ENCODE results near the gene EML1.
"Not testable (repeated sequence)": the region's sequence is repeated elsewhere in the genome, so short reads cannot be mapped to it uniquely, and the experiment has no call there.

EML1 gene

DNA sequence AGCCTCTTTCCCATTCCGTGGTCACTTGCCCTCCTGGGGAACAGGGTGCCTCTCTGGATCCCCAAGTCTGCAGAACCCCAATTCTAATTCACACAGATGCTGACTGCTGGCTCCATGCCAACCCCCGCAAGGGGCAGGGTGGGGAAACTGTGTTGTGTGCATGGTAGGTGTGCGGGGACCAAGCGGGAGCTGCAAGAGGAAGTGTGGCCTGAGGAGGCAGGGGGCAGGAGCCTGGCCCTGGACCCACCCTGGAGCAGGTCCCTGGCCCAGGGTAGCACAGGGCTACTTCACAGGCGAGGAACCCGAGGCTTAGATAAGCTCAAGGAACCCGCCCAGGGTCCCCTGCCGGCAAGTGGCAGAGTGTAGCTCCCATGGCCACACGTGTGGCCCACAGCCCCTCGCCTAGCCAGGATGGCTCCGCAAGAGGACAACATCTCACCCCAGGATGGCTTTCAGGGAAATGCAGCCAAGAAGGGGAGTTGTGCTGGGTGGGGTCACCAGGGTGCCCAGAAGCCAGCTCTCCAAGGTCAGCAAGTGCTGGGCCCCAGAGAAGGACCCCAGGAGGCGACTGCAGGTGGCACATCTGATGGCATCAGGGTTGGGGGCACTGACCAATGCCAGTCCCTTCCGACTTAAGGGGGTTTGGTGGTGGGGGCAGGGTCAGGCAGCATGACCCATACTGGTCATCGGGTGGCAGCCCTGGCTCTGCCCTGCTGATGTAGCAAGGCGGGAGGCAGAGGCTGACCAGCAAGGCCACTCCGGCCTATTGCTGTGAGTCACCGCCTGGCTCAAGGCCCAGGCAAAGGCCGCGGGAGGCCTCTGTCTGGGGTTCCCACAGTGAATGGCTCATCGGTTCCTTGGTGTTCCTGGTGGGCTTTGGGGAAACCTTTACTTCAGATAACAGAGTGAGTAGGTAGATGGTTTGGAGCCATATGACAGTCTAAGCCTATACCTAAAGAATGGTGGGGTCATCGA lies 37.3 kb upstream of the EML1 start:
- DNase-seq (ENCODE audit: low read depth, low spot score), result no peak

DNA sequence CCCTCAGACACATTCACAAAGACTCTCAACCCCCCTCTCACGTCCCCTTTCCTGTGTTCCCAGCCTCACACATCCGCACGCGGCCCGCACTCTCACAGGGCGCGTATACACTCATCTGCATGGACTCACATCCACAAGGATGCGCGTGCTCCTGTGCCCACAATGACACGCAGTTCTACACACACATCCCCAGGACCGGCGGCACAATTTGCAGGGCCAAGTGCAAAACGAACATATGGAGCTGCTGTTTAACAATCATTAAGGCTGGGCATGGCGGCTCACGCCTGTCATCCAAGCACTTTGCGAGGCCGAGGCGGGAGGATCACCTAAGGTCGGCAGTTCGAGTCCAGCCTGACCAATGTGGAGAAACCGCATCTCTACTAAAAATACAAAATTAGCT lies 36.4 kb upstream of the EML1 start:
- no peak for DNase-seq (ENCODE audit: low read depth, low spot score)

DNA sequence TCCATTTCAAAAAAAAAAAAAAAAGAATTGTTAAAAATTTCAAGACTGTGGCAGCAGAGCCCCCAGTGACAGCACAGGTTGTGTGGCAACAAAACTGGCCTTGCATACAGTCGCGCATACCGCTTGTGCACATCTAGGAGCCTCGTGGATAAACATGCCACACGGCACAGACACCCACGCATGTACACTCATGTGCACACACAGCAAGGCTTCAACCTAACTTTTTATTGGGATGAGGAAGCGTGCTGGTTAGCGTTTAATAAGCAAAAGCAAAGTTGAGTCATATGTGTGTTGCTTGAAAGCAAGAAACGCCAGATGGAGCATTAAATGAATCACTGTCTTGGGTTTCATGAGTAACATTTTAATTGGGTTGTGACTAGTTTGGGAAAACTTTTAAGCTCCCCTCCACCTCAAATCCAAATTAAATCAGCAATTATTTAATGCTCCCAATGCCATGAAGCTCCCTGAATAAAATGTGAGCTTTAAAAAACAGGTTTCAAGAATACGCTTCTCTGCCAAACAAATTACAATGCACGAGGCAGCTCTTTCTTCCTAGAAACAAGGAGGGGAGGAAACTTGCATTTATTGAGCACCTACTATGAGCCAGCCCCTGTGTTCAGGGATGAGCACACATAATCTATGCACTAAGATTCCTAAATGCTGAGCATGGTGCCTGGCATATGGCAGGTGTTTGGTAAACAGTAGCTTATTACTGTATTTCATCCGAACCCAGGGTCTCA lies 35.7 kb upstream of the EML1 start:
- DNase-seq (ENCODE audit: low read depth, low spot score), result no peak

DNA sequence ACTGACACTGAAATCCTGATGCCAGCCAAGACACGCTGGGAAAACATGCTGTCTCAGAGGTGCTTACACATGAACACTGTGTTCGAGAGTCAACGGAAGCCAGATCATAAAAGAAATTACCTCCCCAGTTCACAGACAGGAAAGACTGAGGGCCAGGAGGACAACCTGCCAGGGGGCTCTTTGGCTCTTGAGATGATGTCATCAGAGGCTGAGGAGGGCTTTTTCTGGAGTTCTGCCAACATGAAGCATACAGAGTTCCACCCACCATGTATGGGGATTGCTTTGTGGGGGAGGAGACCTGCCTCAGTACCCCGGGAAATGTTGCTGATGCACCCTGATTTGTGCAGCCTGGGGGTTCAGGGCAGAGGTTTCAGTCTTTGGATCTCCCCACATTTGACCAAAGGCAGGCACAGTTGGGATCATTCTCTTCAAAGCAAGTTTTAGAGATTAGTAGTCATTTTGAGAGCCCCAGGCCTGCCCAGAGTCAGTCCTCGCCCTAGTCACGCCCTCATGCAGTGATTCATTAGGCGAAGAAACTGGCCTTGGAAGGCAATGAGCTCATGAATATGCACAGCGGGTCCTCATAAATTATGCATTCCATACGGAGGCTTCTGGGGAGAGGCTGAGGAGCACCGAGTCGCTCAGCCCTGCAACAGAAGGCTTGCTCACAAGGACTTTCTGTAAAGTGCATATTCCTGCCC lies 34.9 kb upstream of the EML1 start:
- DNase-seq (ENCODE audit: low read depth, low spot score), result no peak

DNA sequence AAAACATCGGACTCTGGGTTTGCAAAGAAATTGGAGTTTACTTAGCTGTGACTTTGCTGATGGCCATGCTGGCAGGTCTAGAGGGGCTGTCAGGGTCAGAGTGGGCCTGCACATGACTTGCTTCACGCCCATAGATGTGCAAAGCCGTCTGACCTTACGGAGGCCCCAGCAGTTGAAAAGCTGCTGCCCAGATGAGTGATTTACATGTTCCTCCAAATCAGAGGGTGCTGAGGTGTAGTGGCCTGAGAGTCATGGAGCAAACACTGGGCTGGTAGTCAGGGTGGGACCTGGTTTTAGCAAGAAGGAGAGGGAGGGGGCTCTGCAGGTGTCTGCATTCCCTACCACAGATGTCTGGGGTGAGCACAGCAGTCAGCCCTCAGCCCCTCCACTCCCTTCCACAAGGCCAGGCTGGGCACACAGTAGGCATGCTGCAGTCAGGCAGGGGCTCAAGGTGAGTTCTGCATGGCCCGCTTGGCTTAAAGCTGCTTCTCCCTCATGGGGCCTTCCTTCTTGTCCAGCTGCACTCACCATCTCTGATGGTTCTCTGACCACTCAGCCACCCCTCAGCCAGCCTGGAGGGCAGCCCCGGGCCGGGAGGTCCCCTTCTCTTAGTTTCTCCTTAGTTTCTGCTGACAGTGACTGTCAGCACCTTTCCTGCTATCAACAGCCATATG lies 34.2 kb upstream of the EML1 start:
- no peak for DNase-seq (ENCODE audit: low read depth, low spot score)

DNA sequence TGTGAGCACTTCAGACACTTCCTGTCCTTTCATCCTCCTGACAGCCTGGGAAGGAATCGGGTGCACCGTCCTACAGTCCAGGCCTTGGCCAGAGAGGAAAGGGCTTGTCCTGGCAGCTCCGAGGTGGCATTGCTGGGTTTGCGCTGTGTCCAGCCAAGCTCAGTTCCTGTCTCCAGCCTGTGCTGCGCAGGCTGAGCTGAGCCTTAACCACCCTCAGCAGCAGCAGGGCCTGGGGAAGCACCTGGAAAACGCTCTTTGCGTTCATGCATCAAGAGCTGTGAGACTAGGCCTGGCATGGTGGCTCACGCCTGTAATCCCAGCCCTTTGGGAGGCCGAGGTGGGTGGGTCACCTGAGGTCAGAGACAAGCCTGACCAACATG lies 33.7 kb upstream of the EML1 start:
- DNase-seq (ENCODE audit: low read depth, low spot score), result no peak

DNA sequence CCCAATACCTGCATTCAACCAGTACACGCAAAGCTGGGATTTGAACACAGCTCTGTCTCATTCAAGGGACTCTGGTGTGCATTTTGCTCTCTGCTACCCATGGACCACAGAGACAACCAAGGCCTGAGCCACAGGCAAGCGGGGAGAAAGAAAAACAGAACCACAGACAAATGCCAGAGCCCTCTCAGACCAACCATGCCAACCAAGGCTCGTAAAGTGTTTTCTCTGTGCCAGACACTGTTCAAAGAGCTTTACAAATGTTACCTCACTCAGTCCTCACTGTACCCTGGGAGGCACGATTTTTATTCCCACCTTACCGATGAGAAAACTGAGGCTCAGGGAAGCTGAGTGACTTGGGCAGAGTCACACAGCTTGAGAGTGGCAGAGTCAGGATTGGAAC lies 32.4 kb upstream of the EML1 start:
- DNase-seq (ENCODE audit: low read depth, low spot score), result no peak

DNA sequence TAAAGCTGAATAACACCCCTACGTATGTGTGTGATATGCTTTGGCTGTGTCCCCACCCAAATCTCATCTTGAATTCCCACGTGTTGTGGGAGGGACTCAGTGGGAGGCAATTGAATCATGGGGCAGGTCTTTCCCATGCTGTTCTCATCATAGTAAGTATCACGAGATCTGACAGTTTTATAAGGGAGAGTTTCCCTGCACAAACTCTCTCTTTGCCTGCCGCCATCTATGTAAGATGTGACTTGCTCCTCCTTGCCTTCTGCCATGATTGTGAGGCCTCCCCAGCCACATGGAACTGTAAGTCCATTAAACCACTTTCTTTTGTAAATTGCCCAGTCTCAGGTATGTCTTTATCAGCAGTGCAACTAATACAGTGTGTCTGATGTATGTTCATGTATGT lies 30.3 kb upstream of the EML1 start:
- DNase-seq (ENCODE audit: low read depth, low spot score), result not testable (repeated sequence)

DNA sequence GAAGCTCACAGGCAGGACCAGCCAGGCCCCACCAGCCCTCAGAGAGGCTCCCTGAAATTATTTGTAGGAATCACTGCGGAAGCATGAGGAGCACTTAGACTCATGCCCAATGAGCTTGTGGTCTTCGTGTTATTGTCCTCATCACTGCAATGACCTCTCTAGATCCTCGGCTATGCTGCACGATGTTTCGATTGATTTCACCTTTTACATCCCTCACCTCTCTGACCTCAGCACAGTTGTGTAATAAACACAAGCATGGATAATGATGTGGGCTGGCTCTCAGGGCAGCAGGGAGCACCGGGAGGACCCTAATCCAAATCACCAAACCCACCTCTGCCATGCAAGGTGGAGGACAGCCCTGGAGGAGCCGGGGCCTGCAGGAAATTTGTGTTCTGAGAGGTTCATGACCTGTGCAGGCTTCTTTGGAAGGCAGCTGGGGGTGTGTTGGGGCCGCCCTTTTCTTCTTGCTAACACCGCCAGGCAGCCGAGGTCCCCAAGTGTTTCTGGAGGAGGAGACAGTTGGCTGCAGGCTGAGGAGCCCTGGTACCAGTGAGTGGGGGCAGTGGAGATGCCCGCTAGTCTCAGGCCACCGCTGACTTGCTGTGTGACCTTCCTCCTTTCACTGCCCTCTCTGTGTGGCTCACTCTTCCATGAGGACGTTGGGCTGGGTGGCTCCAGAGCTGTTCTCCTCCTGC lies 29.5 kb upstream of the EML1 start:
- DNase-seq (ENCODE audit: low read depth, low spot score), result no peak

DNA sequence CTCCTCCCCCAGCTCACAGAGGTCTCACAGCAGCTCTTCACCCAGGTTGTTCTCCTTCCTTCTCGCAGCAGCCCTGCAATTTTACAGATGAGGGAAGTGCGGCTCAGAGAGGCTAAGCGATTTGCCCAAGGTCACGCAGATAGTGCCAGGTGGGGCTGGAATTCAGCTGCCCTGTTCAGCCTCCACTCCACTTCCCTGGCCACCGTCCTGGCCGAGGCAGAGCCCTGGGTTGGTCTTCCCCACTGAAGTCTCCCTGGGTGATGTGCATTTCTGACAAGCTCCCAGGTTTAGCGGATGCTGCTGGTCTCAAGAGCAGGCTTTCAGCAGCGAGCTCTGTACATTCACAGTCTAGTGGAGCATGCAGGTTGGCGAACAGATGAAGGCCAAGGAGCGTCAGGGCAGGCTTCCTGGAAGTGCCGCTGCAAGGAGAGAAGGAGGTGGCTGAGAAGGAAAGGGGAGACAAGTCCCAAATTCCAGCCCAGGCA lies 28.9 kb upstream of the EML1 start:
- DNase-seq (ENCODE audit: low read depth, low spot score), result no peak

DNA sequence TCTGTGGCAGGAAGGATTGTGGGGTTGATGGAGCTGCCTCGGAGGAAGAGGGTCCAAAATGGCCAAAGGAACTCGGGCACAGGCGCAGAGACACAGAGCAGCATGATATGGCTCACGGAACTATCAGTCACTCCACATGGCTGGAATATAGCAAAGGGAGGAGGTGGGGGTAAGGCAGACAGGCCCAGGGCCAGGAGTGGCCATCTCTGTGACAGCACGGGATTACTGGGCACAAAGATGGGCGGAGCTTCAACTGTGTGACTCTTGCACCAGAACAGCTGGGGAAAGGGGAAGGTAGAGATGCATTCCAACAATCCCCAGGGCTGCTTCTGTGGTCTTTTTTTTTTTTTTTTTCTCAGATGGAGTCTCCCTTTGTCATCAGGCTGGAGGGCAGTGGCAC lies 24.8 kb upstream of the EML1 start:
- DNase-seq (ENCODE audit: low read depth, low spot score), result no peak

DNA sequence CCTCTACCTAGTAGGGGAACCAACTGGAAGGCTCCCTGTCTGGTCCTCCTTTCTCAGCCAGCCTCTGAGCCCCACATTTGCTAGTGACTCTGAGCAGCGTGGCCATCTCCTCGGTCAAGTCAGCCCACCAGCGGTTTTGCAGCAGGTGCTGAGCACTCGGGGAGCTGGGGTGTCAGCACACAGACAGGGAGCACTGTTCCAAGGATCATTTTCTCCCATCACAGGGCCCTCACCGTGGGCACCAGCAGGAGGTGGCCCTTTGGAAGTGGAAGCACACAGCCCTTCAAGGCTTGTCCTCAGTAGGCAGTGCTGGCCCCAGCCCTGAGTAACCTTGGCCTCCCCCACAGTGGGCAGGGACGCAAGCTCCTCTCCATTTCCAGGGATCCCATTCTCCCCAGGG lies 24.1 kb upstream of the EML1 start:
- DNase-seq (ENCODE audit: low read depth, low spot score), result no peak

DNA sequence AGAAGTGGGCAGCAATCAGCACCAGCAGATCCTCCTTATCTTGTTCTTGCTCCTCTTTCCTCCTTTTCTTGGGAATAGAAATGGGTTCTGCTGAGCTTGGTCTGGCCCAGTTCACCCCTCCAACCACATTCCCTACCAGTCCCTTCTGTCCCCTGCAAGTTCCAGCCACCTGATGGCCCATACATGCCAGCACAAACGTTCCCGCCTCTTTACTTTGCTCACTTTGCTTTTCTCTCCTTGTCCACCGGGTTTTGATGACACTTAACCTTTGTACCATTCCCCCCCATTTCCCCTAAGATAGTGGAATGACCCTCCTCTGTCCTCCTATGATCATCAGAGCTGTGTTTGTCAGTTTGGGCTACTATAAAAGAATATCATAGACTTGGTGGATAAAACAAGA lies 23.4 kb upstream of the EML1 start:
- no peak for DNase-seq (ENCODE audit: low read depth, low spot score)

DNA sequence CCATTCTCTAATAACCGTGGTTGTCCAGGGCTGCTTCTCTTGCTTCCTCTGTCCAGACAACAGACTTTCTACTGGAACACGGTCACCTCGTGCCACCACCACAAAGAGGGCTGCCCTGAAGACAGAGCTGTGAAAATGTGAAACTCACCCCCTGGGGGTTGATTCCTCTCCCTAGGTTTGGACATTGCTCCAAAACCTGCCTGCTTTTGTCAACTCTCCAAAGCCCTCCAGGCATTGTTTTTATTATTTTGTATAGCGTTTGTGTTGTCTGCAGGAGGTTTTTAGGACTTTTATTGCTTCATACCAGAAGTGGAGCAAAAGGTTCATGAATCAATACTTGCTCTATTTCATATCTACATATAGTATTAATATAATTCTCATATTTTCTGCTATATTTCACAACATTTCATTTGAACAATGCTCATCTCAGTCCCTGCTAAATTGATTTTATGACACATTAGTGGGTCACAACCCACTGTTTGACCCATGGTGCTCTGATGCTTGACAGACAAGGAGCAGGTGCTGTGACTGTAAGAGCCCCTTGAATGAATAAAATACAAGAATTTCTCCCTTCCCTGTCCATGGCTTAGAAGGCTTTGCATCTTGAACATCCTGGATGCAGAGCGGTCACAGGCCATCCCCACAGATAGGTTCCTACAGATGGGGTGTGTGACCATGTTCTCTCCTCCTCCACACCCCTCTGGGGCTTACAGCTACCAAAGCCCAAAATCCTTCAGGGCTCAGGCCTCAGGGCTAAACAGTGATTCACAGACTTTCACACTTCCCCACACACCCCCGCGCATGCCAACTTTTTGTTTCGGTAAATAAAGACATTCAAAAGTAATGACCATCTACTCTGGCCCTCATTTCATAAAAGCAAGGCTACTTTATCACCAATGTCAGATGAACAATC lies 20.6 kb upstream of the EML1 start:
- DNase-seq (ENCODE audit: low read depth, low spot score), result no peak

DNA sequence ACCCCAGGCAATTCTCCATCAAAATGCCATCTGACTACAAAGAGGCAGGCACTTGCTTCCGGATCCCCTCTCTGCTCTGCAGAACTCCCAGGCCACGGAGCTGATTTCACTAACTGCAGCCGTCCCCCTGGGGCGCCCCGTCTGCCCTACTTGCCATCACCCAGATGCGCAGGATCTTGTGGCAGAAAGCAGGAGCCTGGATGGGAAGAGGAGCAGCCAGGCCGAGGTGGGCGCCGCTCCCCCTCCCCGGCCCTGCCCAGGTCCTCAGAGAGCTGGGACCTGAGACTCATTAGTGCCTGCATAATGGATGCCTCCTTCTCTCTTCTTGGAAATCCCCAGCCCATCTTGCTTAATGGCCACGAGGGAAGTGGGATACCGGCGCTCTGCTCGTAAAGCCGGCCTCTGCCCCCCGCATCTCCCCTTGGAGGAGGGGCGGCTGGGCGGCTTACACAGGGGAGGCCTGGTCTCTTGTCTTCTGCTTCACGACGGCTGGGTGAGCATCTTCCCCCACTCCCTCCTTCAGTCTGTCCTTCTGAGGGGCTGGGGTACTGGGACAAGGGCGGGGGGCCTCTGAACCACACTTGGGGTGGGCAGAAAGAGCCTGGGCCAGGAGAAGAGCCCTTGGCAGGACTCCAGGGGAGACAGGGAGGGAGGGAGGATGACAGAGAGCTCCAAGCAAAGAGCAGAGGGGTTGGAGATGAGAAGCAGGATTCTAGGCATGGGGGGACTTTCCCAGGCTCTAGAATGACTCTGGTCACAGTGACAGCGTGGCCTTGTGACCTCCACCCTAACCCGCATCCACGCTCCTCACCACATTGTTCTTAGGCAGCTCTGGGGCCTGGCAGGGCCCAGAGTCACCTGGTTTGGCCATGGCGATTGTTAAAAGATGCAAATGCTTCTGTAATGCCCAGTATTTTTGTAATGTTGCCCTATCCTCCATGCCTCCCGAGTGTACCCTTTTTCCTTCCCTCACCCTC lies 19.4 kb upstream of the EML1 start:
- no peak for DNase-seq (ENCODE audit: low read depth, low spot score)

DNA sequence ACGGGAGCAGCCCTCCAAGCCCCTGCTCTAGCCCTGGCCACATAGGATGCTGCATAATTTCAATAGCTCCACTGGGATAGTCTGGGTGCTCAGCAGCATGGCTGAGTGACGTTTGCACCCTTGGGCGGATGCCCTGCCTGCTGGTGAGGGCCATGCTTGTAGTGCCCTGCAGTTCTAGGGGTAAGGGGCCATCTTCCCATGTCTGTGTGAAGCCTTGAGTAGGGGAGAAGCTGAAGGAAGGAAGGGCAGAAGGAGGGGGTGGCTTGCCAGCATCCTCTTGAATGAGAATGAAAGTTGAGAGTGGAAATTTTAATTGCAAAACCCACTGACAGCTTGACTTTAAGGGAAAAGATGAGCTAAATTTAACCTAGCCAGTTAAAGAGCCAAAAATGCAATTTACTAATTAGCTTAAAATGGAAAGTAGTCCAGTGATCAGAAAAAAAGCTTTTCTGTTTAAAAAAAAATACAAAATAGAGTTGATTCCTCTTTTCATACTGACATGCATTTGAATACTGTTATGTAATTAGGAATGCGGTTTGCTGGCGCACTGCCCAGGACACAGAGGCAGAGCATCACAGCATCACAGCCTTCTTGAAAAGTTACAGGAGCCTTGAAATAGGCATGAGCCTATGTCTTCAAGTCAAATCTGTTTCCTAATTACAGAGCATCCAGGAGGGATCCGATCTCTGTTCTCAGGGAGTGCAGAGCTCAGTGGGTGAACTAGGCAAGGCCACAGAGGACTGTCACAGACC lies 18.5 kb upstream of the EML1 start:
- no peak for DNase-seq (ENCODE audit: low read depth, low spot score)

DNA sequence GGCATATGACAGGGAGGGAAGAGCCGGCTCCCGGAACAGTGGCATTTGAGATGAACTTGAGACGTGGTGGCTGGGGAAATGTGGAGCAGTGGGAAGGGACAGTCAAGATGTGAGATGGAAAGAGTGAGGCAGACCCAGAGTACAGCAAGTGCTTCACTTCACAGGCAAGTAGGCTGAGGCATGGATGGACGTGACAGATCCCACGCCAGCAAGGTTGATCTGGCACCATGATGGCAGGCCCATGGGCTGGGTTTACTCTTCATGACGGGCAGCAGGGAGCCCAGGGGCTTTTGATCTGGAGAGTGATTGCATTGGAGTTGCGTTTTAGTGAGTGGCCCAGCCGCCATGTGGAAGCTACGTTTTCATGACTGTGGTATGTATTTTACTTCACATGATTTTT lies 17.9 kb upstream of the EML1 start:
- DNase-seq (ENCODE audit: low read depth, low spot score), result no peak

DNA sequence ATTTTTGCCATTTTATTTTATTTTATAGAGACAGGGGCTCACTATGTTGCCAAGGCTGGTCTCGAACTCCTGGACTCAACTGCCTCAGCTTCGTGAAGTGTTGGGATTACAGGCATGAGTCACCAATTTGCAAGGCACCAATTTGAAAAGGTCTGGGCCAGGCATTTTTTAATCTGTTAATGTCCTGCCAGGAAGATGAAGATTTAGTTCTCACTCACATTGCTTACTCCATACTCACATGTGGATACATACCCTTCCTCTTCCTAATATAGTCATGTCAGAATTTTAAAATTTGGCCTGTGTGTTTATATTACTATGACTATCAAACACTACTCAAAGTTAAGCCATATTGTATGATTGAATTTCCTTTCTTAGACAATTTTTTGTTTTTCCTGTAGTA lies 15.3 kb upstream of the EML1 start:
- DNase-seq (ENCODE audit: low read depth, low spot score), result no peak
